Endothelial cell (in vitro differentiated cells): ENCODE data around the gene LTO1. TPM values are rescaled to one million over a fixed set of nuclear protein-coding genes. Genes with fewer than 3 reads are reported as not detected.

Source experiments
- DNase-seq: peaks from one replicate; pipeline ENCODE4 v3.0.0; 2021; ENCODE audit warnings: low spot score
- H3K27ac Mint-ChIP-seq: one replicate; pipeline ENCODE4 v1.8.0; 2021; ENCODE audit warnings: mixed read lengths, inconsistent platforms; ENCODE audit not compliant: unreplicated experiment
- H3K27me3 Mint-ChIP-seq: one replicate; pipeline ENCODE4 v1.8.0; 2021; ENCODE audit warnings: mild to moderate bottlenecking, moderate library complexity, mixed read lengths, inconsistent platforms; ENCODE audit not compliant: unreplicated experiment
- H3K36me3 Mint-ChIP-seq: one replicate; pipeline ENCODE4 v1.8.0; 2021; ENCODE audit warnings: mild to moderate bottlenecking, low read depth, mixed read lengths, inconsistent platforms; ENCODE audit not compliant: unreplicated experiment
- H3K4me1 Mint-ChIP-seq: one replicate; pipeline ENCODE4 v1.8.0; 2021; ENCODE audit warnings: mild to moderate bottlenecking, mixed read lengths, inconsistent platforms; ENCODE audit not compliant: unreplicated experiment
- H3K4me3 Mint-ChIP-seq: one replicate; pipeline ENCODE4 v1.8.0; 2021; ENCODE audit warnings: mild to moderate bottlenecking, mixed read lengths, inconsistent platforms; ENCODE audit not compliant: unreplicated experiment
- H3K9me3 Mint-ChIP-seq: one replicate; pipeline ENCODE4 v1.8.0; 2021; ENCODE audit warnings: mixed read lengths, inconsistent platforms; ENCODE audit not compliant: unreplicated experiment
- total RNA-seq: library from RNA; stranded (reverse); fragmentation: NEBNext Ultra II Directional; extraction: Animal tissue kit (Norgen Biotek cat#: 25700); gene quantifications from one replicate; pipeline ENCODE4 v1.2.1, GENCODE V29; 2021; ENCODE audit not compliant: unreplicated experiment
- TF ChIP-seq, protein P1 (sequence below): fragments of 200-600 bp; sonication (generic); IDR thresholded peaks from one replicate; pipeline ENCODE4 v1.5.0; 2021; ENCODE audit warnings: antibody characterized with exemption; ENCODE audit not compliant: unreplicated experiment

The LTO1 gene
- total RNA-seq, 1 donor from 2014 or later: 23.3 TPM

DNA sequence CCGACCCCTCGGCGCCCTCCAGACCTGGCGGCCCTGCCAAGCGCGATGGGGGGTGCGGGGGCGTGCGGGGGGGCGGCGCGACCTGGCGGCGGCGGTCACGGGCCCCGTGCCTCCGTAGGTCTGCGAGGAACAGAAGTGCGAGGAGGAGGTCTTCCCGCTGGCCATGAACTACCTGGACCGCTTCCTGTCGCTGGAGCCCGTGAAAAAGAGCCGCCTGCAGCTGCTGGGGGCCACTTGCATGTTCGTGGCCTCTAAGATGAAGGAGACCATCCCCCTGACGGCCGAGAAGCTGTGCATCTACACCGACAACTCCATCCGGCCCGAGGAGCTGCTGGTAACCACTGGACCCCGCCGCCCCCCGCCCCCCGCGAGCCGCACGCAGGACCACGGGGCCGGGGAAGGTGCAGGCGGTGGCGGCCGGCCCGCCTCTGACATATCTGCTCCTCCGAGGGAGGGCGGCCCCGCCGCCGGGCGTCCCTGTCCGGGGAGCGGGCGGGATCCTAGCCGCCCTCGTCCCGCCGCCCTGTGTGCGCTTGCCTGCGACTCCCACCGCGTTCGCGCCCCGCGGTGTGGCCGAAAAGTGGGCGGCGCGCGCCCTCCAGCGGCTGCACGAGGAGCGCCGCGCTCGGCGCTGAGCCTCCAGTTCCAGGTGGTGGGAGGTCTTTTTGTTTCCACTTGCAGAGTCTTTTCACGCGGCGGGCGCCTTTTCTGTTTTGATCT is 32.1 kb downstream of the LTO1 start:
- H3K27ac Mint-ChIP-seq: no peak overlapping the region
- DNase-seq: peak; percentile 92
- no peaks in the 10 kb centered on the region for H3K9me3 Mint-ChIP-seq
- TF ChIP-seq, protein P1, sequence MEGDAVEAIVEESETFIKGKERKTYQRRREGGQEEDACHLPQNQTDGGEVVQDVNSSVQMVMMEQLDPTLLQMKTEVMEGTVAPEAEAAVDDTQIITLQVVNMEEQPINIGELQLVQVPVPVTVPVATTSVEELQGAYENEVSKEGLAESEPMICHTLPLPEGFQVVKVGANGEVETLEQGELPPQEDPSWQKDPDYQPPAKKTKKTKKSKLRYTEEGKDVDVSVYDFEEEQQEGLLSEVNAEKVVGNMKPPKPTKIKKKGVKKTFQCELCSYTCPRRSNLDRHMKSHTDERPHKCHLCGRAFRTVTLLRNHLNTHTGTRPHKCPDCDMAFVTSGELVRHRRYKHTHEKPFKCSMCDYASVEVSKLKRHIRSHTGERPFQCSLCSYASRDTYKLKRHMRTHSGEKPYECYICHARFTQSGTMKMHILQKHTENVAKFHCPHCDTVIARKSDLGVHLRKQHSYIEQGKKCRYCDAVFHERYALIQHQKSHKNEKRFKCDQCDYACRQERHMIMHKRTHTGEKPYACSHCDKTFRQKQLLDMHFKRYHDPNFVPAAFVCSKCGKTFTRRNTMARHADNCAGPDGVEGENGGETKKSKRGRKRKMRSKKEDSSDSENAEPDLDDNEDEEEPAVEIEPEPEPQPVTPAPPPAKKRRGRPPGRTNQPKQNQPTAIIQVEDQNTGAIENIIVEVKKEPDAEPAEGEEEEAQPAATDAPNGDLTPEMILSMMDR: peak; percentile 97
- H3K4me3 Mint-ChIP-seq: peak overlapping the region; percentile 80
- no peaks in the 10 kb centered on the region for H3K36me3 Mint-ChIP-seq
- no peaks in the 10 kb centered on the region for H3K27me3 Mint-ChIP-seq
- H3K4me1 Mint-ChIP-seq: peaks cover 17% of the 10 kb centered on the region

- TF ChIP-seq, protein P1: no peak
- Mint-ChIP-seq H3K36me3 (no peaks in the 10 kb centered on the region), H3K27me3 (no peaks in the 10 kb centered on the region), H3K9me3 (no peaks in the 10 kb centered on the region), H3K27ac (no peak overlapping the region), H3K4me1 (peaks cover 13% of the 10 kb centered on the region), H3K4me3 (no peak overlapping the region)
- peak; percentile 35 for DNase-seq
Measured at GRCh38 chr11:69642549-69642912, 32.6 kb downstream of the LTO1 start.

- no peak for DNase-seq
- no peak overlapping the region for H3K27ac Mint-ChIP-seq
- peak overlapping the region; percentile 90 for H3K4me3 Mint-ChIP-seq
- peaks cover 13% of the 10 kb centered on the region for H3K4me1 Mint-ChIP-seq
- no peaks in the 10 kb centered on the region for H3K27me3 Mint-ChIP-seq
- H3K36me3 Mint-ChIP-seq: no peaks in the 10 kb centered on the region
- no peaks in the 10 kb centered on the region for H3K9me3 Mint-ChIP-seq
- TF ChIP-seq, protein P1: no peak
Measured at GRCh38 chr11:69641681-69642548, 33.2 kb downstream of the LTO1 start.

DNA sequence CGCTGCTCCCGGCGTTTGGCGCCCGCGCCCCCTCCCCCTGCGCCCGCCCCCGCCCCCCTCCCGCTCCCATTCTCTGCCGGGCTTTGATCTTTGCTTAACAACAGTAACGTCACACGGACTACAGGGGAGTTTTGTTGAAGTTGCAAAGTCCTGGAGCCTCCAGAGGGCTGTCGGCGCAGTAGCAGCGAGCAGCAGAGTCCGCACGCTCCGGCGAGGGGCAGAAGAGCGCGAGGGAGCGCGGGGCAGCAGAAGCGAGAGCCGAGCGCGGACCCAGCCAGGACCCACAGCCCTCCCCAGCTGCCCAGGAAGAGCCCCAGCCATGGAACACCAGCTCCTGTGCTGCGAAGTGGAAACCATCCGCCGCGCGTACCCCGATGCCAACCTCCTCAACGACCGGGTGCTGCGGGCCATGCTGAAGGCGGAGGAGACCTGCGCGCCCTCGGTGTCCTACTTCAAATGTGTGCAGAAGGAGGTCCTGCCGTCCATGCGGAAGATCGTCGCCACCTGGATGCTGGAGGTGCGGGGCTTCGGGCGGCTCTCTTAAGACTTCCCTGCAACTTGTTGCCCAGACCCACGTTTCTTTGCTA is 34.1 kb downstream of the LTO1 start, which contains the start of gene CCND1:
CCND1 (plus strand) TSS at position 162 of the 587 bp plus-strand sequence; CDS start at position 320, 158 bp downstream.
- Mint-ChIP-seq H3K36me3 (no peaks in the 10 kb centered on the region), H3K9me3 (no peaks in the 10 kb centered on the region), H3K27ac (no peak within 1 kb of the TSS), H3K27me3 (no peaks in the 10 kb centered on the region), H3K4me1 (peaks cover 13% of the 10 kb centered on the region), H3K4me3 (peak within 1 kb of the TSS; percentile 90)
- TF ChIP-seq, protein P1: no peak
- DNase-seq: peak; percentile 74
